Mesenteric fat pad (tissue), 1 donor: ENCODE measurements around the gene SNED1. TPM values are rescaled to one million over a fixed set of nuclear protein-coding genes. Genes with fewer than 3 reads are reported as not detected.
"Not testable (repeated sequence)": the region's sequence is repeated elsewhere in the genome, so short reads cannot be mapped to it uniquely, and the experiment has no call there.

Source experiments
- DNase-seq: peaks from one replicate; pipeline ENCODE4 v3.0.0-alpha.2; 2020; ENCODE audit warnings: low spot score
- total RNA-seq: library from RNA; stranded (reverse); fragmentation: NEBNext Ultra II Directional; extraction: Animal tissue kit (Norgen Biotek cat#: 25700); gene quantifications from one replicate; pipeline ENCODE4 v1.2.1, GENCODE V29; 2021
- donor health status: DM: yes; HTN: yes; CAD: no.

Gene SNED1
- total RNA-seq, 1 donor from 2014 or later, result 58.0 TPM

DNA sequence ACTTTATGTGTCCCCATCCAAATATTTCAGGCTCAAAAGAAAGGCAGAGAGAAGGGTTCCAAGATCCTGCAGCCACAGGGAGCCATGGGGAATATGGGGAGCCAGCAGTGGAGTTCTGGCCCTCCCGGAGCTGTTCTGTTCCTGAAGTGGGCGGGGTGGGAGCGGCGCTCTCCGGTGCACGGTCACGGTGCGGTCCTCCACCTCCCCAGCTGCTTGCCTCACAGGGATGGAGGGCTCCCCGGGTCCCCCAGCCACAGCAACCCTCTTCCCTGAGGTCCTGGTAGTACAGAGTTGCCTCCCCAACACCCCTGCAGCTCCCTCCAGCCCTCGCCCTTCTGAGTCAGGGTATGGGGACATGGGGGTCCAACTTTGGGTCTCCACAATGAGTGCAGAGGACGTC is 26.2 kb upstream of the SNED1 start:
- no peak for DNase-seq

DNA sequence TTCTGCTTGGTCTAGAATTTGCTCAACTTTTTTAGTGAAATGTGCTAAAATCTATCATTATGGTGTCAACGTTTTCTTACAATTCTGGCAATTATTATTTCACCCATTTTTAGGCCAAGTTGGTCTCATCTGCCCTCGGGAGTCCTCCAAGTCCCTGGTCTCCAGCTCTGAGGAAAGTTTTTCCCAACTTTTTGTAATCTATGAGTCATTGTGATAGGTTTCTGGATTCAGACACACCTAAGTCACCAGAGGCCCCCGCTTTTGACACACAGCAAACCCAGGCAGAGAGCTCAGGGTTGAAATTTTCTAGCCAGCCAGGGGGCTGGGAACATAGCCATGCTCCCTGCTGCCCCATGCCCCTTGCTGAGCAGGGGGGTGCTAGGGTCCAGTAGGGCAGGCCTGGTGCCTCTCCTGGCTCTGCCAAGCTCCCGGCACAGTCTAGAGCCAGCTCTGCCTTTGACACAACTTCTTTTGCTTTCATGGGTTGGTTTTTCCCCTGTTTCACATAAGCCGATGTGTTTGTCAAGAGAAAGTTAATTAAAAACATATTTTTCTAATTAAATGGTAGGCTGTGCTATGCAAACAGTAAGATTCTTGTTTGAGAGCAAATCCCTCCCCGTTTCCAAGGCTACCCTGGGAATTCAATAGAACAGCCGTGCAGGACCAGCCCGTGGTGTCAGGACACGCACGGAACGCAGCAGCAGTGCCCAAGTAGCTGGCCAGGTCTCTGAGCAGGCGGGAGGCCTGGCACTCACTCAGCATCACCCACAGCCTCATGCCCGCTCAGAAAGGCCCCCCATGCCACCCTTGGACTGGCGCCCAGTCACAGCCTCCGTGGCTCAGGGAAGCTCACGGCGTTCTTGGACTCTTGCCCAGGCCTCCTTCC is 25.5 kb upstream of the SNED1 start:
- DNase-seq, result no peak

DNA sequence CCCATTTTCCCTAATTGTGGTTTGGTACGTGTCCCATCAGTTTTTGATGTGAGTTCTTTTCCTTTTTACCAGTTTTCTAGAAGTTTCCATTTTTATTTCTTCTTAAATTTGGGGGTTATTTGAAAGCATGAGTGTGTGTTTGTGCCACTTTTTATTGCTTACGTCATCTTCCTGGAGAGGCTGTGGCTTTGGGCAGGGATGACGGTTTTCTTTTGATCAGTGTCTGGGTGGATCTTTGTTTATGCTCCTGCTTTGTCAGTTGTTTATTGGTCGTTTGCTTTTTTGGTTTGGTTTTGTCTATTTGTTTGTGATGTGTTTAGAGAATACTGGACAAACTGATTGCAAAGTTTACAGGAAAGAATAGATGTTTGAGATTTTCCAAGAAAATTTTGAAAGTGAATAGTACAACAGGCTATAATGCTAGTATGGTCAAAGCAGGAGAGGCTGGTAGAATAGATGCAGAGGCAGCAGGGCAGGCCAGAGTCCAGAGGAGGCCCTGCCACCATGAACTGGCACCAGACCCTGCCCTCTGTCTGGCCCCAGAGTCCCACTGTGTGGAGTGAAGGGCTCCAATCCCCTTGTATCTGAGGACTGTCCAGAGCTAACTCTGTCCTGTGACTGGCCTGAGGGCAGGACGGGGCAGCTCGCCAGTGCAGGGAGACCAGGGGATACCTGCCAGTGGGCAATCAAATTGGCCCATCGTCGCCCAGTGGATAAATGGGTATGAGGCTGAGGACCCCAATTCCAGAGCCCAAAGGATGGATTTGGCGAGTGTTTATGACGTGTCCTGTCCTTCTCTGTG is 23.4 kb upstream of the SNED1 start:
- no peak for DNase-seq

DNA sequence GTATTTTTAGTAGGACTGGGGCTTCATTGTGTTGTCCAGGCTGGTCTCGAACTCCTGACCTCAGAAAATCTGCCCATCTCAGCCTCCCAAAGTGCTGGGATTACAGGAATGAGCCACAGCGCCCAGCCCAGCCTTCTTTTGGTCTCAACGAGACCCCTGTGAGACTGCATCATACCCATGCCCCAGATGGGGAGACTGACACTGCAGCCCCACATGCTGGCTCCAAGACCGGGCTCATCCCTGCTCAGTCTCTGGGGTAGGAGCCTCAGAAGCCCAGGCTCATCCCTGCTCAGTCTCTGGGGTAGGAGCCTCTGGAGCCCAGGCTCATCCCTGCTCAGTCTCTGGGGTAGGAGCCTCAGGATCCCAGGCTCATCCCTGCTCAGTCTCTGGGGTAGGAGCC is 22.5 kb upstream of the SNED1 start:
- not testable (repeated sequence) for DNase-seq

DNA sequence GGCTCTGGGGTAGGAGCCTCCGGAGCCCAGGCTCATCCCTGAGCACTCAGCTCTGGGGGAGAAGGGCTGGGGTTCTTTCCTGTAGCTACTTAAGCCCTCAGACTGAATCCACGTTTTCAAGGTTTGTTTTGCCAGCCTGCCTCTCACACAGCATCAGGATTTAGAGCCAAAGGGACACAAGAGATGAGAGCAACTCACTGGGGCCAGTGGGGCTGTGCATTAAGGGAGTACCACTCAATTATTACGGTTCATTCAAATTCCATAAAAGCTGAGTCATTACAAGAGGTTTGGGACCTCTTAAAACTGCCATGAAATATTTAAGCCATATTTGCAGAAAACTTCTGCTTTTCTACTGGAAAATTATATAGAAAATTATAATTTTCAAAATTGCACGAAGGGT is 17.1 kb upstream of the SNED1 start:
- no peak for DNase-seq

DNA sequence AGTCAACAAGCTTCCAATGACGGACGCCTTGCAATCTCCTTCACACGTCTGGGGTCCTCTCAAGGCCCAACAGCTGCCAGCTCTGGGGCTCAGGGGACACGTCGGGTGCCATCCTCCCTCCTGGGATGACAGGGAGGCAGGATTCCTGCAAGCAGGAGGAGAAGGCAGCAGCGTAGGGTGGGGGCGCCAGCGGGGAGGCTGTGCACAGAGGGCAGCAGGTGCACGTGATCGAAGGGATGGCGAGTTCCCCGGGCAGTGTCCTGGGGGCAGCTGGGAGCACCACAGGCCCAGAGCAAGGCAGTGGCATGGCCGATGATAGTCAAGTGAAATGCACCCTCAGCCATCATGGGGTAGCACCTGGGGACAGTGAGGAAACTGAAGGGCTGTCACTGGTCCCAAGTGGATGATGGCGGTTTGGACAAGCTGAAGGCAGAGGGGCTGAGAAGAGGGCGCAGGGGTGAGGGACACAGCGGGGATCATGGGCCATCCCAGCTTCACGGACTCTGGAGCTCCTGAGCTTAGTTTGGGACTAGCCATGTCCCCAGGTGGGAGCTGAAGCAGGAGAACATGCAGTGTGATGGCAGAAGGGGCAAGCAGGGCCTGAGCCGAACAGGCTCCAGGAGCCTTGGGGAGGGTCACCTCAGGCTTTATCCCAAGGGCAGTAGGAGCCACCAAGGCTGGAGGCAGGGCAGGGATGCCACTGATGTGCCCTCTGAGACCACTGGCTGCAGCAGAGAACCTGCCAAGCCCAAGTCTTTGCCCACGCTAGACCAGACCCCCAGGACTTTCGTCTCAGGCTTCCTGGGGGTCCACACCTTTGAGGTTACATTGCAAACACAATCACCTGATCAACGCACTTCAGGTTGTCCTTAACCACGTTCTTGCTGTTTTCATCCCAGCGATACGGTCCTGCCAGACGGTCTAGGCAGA is 16.3 kb upstream of the SNED1 start:
- DNase-seq, result no peak

DNA sequence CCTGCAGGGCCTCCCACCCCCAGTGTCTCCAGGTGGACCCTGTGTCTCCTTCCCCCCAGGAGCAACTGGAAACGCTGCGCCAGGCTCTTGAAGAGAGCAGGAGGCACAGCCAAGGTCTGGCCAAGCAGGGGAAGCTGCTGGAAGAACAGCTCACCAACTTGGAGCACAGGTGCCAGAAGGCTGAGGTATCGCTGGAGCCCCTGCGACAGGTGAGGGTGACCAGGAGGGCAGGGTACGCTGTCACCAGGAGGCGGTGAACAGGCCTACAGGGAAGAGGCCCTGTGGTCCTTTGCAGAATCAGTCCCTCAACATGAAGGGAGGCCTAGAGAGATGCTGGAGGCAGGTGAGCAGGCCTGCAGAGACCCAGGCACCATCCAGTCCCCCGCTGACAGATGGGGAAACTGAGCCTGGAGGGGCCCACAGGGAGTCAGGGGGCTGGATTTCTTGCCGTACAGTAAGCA is 15.6 kb upstream of the SNED1 start:
- DNase-seq, result no peak

DNA sequence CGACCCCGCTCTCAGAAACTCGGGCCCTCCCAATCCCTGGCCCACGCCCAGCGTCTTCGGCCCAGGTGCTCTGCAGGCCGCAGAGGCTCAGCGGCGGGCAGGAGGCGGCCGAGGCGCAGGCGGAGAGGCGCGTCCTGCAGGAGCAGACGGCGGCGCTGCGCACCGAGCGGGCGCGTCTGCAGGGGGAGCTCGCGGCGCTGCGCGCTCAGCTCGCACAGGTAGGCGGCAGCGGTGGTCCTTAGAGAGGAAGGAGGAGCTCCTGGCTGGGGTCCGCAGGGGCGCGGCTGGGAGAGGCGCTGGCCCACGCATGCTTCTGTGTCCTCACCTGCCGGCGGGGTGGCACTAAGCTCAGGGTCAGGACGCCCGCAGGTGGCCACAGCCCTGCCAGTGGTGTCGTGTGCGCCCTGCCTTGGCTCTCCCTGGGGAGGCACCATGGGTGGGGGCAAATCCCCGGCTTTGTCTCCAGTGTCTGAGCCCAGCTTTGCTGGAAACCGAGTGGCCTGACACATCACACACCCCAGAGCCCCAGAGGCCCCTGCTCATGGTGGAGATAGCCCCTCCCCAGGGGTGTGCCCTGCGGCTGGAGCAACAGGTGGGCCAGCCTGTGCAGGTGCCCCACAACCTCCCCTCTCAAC is 14.9 kb upstream of the SNED1 start:
- DNase-seq, result no peak

DNA sequence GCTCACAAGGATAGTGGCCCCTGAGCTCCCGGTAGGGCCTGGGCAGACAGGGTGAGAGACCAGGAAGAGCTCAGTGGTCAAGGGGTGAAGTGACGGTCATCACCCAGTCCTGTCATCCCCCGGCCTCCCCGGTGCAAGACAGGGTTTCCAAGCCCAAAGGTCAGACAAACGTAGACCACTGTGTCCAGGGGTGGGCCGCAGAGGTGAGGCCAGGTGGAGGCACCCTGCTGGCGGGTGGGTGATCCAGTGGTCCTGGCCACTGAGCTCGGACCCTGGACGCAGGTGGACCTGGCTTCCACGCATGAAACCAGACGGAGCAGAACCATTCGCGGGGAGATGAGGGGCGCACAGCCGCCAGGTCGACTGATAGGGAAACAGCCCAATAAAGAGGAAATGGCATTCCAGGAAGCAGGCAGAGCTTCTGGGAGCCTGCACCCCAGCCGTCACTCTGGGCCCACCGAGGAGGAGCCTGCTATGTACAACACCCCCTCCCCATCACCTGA is 14.4 kb upstream of the SNED1 start:
- DNase-seq, result no peak

DNA sequence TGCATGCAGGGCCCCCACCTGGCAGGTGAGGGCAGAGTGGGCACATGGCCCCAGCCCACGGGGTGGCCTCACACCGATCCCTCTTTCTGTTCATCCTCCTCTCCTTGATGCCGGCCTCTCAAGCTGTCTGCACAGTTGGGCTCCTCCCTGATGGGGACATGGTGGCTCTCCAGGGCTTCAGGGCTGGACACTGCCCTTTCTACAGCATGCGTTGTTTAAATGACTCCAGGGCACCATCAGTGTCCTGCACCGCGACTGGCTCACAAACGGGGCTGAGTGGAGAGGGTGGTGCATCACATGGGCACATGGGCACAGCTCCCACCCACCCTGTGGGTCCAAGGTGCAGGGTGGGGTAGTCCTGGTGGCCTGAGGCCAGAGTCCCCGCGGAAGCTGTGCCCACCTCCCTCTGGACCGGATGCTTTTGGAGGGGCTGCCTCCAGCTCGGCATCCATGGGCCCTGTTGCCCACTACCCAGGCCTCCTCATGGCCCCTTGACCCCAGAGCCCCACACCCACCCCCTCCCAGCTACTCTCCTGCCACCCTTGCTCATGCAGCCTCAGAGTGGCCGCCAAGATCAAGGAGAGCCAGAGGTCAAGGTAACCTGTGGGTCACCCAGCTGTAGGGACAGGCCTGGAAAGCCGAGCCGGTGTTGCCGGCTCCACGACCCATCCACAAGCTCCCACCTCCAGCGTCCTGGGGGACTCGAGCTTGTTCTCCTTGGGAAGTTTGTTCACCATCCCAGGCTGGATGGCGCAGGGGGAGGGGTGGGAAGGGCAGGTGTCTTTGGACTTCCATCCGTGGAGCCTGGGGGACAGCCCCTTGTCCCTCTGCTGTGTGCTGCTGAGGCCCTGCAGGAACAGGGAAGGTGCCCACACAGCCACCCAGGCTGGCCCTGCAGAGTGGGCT is 12.3 kb upstream of the SNED1 start:
- DNase-seq, result no peak

DNA sequence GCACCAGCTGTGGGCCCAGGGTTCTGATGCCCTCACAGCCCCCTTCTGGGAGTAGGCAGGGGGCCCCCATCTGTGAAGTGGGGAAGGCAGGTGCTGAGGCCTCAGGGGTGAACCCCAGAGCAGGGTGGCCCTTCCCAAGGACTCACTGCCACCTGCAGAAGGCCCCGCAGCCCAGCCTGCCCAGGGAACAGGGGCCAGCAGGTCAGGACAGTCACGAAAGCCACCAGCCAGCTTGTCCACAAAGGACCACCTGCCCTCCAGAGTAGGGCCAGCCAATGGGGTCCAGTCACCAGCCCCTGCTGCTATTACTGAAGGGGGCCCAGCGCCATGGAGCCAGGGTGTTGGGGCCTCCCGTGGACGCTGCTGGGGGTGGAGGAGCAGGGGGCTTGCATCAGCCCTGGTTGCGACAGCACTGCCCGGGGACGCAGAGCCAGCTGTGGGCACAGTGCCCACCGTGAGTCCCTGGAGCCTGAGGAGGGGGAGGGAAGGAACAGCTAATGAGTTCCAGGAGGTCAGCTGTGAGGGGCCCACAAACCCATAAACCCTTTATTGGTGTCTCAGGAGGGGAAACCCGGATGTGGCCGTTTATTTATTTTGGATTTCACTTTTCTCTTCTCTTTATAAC is 11.5 kb upstream of the SNED1 start:
- DNase-seq, result no peak

DNA sequence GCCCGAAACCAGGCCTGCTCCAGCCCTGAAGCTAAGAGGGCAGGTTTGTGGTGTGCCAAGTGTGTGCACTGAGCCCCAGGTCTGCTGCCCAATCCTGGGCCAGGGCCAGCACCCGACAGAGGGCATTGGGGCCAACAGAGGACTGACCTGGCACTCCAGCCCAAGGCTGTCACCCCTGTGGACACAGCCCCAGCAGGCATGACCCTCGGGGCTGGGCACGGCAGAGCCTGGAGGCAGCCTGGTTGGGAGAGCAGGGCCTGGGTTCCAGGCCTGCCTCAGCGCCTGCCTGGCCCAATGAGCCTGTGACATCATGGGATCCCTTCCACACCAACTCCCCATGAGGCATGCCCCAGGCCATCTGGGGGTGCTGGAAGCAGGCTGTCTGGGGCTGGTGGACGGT is 10.8 kb upstream of the SNED1 start:
- no peak for DNase-seq

DNA sequence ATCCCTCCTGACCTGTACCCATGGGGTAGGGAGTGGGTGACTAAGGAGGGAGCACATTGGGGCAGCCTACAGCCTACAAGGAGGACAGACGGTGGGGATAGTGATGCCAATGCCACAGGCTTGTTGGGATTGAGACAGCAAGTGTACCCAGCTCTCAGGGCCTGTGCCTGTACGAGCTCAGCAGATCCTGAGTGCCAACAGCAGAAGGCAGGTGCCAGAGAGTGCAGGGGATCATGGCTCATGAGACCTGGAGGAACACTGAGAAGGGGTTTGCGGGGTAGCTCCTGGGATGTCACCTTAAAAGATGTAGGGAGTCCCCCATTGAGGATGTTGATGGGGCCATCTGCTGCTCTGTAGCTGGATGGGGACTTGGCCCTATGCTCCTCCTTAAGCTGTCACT is 10.3 kb upstream of the SNED1 start:
- no peak for DNase-seq

DNA sequence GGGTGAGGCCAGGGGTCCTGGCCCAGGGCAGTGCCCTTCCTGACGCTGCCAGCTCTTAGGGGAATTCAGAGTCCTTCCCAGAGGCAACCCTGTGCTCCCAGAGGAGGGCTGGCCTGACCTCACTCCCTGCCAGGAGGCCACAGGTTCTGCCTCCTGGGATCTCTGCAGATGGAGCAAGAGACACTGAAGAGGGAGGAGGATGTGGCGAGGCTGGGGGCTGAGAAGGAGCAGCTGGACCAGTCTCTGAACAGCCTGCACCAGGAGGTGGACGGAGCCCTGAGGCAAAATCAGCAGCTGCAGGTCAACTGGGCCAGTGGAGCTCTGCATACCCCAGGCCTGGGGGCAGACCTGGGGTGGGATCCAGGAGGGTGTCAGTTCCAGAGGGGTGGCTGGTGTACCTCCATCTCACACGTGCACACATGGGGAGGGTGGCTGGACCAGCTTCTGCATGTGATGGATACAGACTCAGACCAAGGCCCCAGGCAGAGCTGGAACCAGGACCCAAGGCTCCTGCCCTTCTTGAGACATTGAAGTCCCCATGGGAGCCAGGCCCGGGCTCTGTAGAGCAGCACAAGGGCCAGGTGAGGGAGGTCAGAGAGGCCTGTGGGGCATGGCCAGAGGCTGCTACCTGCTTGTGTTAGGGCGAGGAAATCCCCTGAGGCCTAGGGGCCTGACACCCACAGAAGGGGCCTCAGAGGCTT is 9.7 kb upstream of the SNED1 start:
- no peak for DNase-seq

DNA sequence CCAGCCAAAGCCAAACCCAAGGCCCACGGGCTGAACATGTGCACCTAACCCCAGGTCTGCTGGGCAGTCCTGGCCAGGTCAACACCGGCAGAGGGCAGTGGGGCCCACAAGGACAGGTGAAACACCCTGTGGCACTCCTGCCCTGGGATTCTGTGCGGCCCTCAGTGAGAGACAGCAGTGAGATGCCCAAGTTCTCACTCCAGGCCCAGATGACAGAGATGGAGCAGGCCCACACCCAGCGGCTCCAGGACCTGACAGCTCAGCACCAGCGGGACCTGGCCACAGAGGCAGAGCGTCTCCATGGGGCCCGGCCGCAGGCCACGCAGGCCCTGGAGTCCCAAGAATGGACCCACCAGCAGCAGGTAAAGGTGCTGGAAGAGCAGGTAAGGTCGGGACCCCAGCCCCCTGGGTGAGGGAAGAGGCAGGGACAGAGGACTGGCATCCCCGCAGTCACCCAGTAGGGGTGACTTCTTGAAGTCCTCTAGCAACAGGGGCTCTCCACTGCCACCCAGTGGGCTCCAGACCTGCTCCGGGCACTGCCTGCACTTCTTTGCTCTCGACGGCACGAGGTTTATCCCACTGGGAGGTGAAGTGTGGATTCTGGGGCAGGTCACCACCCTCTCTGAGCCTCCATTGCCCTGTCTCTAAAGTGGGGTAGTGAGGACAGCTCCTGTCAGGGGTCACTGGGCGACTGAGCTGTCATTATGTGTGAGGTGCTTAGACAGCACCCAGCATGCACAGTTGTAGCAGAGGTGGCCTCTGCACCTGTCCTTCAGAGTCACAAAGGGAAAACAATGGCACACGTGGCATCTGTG is 8.8 kb upstream of the SNED1 start:
- DNase-seq, result no peak

DNA sequence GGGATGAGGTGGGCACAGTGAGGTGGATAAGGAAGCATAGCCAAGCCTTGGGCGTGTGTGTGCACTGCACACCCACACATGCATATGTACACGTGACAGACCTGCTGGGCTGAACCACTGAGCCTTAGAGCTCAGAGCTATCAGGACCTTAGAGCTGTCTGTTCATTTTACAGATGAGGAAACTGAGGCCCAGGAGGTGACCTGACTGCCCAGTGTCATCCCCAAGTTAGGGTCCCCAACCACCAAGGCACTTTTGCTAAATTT is 8.2 kb upstream of the SNED1 start:
- no peak for DNase-seq

DNA sequence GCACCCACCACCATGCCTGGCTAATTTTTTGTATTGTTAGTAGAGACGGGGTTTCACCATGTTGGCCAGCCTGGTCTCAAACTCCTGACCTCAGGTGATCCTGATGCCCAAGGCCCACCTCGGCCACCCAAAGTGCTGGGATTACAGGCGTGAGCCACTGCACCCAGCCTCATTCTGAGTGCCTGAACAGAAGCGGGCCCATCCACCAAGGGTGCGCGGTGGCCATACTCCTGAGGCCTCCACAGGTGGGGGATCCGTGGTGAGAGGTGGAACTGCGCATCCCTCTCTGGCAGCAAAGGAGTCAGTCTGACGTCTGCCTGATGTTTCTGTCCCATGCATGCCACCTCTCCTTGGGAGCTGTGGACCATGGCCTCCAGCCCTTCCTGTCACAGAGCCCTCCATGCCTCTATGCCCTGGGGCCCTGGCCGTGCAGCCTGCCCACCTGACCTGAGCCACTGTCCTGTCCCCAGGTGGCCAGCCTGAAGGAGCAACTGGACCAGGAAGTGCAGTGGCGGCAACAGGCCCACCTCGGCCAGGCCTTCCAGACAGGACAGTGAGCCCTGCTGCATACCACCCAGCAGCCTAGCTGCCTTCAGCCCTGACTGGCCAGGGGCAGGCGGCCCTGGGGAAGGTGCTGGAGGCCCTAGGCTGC is 7.6 kb upstream of the SNED1 start:
- DNase-seq, result no peak
